HG03097 (cell line): ENCODE data around the gene ARL4C.
"Not testable (repeated sequence)": the region's sequence is repeated elsewhere in the genome, so short reads cannot be mapped to it uniquely, and the experiment has no call there.

Experiments
- ATAC-seq: cut with Tn5 transposase; IDR thresholded peaks from one replicate; pipeline ENCODE4 v1.9.1; 2021; ENCODE audit not compliant: unreplicated experiment, low FRiP score

ARL4C gene

GRCh38 chr2:234479465-234479864 lies 17.4 kb downstream of the ARL4C start:
- ATAC-seq = no peak

- ATAC-seq = no peak
Observed at GRCh38 chr2:234478121-234478858, 18.6 kb downstream of the ARL4C start.

GRCh38 chr2:234476766-234477165 lies 20.1 kb downstream of the ARL4C start:
- ATAC-seq = no peak

DNA sequence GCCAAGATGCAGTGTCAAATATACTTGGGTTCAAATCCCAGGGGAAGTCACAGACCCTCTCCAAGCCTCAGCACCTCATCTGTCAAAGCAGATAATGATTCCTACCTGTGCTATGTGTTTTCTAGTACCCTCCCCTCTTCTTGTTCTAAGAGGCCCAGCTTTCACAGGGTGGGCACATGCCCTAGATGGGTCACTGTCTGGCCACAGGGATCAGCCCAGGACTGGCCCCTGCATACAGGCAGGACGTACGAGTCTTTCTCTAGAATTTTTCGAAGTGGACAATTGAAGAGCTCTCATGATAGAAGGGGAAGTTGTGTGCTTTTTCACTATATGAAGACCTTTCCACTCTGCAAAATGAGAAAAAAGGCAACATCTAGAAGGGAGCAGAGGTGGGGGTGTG lies 22.2 kb downstream of the ARL4C start:
- ATAC-seq = no peak

DNA sequence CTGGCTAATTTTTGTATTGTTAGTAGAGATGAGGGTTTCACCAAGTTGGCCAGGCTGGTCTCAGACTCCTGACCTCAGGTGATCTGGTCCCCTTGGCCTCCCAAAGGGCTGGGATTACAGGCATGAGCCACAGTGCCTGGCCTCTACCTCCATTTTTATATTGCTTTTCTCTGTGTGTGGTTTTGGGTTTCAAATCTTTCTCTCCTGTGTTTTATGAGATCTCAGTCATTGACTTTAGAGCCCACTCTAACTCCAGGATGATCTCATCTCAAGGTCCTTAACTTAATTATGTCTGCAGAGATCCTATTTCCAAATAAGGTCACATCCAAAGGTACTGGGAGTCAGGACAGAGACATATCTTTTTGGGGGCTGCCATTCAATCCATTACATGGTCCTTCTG lies 24.7 kb downstream of the ARL4C start:
- no peak for ATAC-seq

GRCh38 chr2:234469972-234470371 lies 26.9 kb downstream of the ARL4C start:
- ATAC-seq = no peak

DNA sequence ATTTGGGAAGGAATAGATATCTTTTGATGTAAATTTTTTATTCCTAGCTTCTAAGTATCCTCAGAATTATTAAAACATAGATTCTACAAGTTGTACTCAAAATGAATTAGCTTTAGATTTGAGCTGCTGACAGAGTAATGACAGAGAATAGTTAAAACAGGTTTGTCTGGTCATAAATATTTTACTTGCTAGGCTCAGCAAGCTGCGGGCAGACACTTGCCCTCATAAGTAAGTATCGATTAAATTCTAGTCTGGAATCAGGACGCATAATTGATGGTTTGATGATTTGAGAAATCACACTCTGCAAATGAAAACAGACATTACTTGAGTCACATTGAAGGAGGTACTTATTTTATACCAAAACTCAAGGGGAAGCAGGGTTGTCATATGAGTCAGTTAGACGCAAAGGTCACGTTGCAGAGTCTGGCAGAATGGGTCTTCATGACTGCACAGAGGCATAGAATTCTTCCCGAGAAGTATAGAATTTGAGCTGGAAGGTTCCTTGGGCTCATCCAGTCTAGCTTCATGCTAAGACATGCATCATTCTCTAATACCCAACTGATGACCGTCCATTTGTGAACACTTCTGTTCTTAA lies 27.5 kb downstream of the ARL4C start:
- no peak for ATAC-seq

- no peak for ATAC-seq
Observed at GRCh38 chr2:234468503-234468902, 28.4 kb downstream of the ARL4C start.

GRCh38 chr2:234467289-234467688 lies 29.6 kb downstream of the ARL4C start:
- no peak for ATAC-seq

- no peak for ATAC-seq
Observed at GRCh38 chr2:234464291-234464645, 32.6 kb downstream of the ARL4C start.

DNA sequence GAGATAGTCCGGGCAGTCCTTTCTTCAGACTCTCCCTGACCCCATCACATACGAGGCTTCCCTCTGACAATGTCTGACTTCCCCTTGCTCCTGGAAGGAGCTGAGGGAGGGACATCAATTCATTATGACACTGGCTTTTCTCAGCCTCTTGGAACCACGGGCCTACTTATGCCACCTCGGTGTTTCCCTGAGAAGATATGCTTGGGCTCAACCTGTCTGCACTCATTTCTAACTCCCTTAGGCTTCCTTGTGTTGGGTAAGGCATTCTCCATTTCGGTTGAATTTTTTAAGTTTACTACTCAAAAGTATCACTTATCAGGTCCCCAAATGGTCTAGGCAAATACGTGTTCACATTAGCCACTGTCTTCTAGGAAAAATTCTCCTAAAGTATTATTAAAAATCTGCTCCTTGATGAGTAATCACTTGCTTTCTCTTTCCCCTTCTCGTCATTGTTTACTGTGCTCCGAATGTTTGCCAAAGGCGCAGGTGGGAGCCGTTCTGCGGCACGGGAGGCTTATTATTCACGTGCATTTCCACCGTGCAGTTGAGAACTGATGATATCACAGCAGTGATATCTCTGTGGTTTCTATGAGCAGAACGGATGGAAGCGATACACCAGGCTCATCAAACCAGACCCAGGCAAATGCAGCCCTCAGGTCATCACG lies 33.1 kb downstream of the ARL4C start:
- ATAC-seq = no peak

GRCh38 chr2:234462218-234462992 lies 34.5 kb downstream of the ARL4C start:
- no peak for ATAC-seq

DNA sequence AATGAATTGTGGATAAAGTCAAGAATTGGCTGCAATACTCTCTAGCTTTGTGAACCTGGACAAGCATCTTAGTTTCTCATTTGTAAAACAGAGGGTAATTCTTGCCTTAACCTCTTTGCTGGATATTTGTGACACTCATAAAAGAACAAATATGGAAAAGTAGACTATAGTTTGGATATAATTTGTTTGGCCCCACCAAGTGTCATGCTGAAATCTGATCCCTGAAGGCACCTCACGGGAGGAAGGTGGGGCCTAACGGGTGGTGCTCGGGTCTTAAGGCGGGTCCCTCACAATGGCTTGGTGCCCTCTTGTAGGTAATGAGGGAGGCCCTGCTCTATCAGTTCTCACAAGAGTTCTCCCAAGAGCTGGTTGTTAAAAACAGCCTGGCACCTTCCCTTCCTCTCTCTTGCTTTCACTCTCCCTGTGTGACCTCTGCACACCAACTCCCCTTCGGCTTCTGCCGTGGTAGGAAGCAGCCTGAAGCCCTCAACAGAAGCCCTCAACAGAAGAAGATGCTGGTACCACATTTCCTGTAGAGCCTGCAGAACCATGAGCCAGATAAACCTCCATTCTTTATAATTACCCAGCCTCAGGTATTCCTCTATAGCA lies 37.4 kb downstream of the ARL4C start:
- no peak for ATAC-seq

DNA sequence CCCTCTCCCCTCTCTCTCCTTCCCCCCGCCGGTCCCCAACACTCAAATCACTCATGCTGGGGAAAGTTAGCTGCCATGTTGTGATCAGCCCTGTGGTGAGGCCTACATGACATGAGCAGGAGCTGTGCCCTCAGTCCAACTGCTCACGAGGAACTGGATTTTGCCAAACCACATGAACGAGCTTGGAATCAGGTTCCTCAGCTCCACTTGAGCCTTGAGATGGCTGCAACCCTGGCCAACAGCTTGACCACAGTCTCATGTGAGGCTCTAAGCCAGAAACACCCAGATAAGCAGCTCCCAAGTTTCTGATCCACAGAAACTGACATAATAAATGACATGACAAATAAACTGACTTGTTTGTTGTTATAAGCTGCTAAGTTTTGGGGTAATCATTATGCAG lies 38.4 kb downstream of the ARL4C start:
- ATAC-seq = no peak

GRCh38 chr2:234457421-234457820 lies 39.5 kb downstream of the ARL4C start:
- ATAC-seq = no peak

GRCh38 chr2:234455246-234455645 lies 41.6 kb downstream of the ARL4C start:
- not testable (repeated sequence) for ATAC-seq

- no peak for ATAC-seq
Observed at GRCh38 chr2:234454433-234454832, 42.4 kb downstream of the ARL4C start.

DNA sequence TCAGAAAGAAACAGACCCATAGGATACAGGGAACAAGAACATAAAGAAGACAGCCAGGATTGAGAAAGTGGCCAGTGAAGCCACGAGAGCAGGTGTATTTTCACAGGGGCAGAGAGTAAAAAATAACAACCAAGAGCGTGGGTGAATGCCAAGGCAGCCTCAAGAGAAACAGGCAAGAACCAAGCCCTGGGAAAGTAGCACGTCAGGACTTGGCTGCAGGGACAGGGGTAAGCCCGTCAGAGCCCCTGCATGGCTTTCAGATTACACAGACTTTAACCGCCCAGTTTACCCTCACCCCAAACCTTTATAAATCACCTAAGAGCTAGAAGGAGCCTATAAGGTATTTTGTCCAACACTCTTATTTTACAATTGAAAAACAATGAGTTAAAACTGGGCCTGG lies 43.7 kb downstream of the ARL4C start:
- no peak for ATAC-seq

- no peak for ATAC-seq
Observed at GRCh38 chr2:234451852-234452625, 44.8 kb downstream of the ARL4C start.

GRCh38 chr2:234451242-234451641 lies 45.6 kb downstream of the ARL4C start:
- no peak for ATAC-seq
